HG02763 (cell line): ENCODE data around the gene PMF1.
"Not testable (repeated sequence)": the region's sequence is repeated elsewhere in the genome, so short reads cannot be mapped to it uniquely, and the experiment has no call there.

ENCODE experiments used
- ATAC-seq: cut with Tn5 transposase; IDR thresholded peaks from one replicate; pipeline ENCODE4 v1.9.1; 2021; ENCODE audit warnings: mild to moderate bottlenecking, moderate library complexity; ENCODE audit not compliant: unreplicated experiment

Gene PMF1

GRCh38 chr1:156195853-156196252, 17.0 kb upstream of the PMF1 start:
- ATAC-seq = no peak

- ATAC-seq = no peak
These were observed 16.4 kb upstream of the PMF1 start for GRCh38 chr1:156196445-156196844.

- ATAC-seq = no peak
These were observed 13.9 kb upstream of the PMF1 start for GRCh38 chr1:156198831-156199349.

- no peak for ATAC-seq
These were observed 12.8 kb upstream of the PMF1 start for GRCh38 chr1:156200044-156200443.

- ATAC-seq = no peak
These were observed 9.5 kb upstream of the PMF1 start for GRCh38 chr1:156203331-156203730.

GRCh38 chr1:156204686-156205085, 8.1 kb upstream of the PMF1 start:
- ATAC-seq = no peak

- no peak for ATAC-seq
These were observed 1.6 kb upstream of the PMF1 start for GRCh38 chr1:156211243-156211642.

- ATAC-seq = no peak
These were observed 677 bp upstream of the PMF1 start for GRCh38 chr1:156212130-156212529.

GRCh38 chr1:156213644-156213966, 798 bp downstream of the PMF1 start:
- ATAC-seq = no peak

GRCh38 chr1:156214024-156214748, 1.4 kb downstream of the PMF1 start:
- no peak for ATAC-seq

GRCh38 chr1:156216361-156217086, 3.7 kb downstream of the PMF1 start:
- ATAC-seq = not testable (repeated sequence)

GRCh38 chr1:156217871-156218270, 5.1 kb downstream of the PMF1 start:
- ATAC-seq = no peak

- ATAC-seq = no peak
These were observed 7.4 kb downstream of the PMF1 start for GRCh38 chr1:156220226-156220625.

- ATAC-seq = no peak
These were observed 9.3 kb downstream of the PMF1 start for GRCh38 chr1:156221986-156222692.

- peak; percentile 4 for ATAC-seq
These were observed 12.8 kb downstream of the PMF1 start for GRCh38 chr1:156225677-156226014.

GRCh38 chr1:156226116-156226538, 13.3 kb downstream of the PMF1 start:
- ATAC-seq = peak; percentile 56

GRCh38 chr1:156226782-156227181, 14.0 kb downstream of the PMF1 start:
- no peak for ATAC-seq

- no peak for ATAC-seq
These were observed 15.7 kb downstream of the PMF1 start for GRCh38 chr1:156228501-156228900.

- ATAC-seq = no peak
These were observed 17.1 kb downstream of the PMF1 start for GRCh38 chr1:156229809-156230472.

- ATAC-seq = no peak
These were observed 17.6 kb downstream of the PMF1 start for GRCh38 chr1:156230473-156230837.

- no peak for ATAC-seq
These were observed 19.5 kb downstream of the PMF1 start for GRCh38 chr1:156232201-156232894.
